Esophagus squamous epithelium (tissue), 4 donors: ENCODE measurements around the gene POU2F1.

Experiments used
- CTCF ChIP-seq, 6 experiments: fragments of 450-650 bp in 4 of 6; fragments of 200-600 bp in 2 of 6; sonication (generic) in 2 of 6; IDR thresholded peaks; one replicate each; pipeline ENCODE4 v1.5.1; 2016 to 2019; ENCODE audit warnings: antibody characterized with exemption in 6 of 6, mild to moderate bottlenecking in 4 of 6, moderate library complexity in 4 of 6
- POLR2A ChIP-seq, 4 donors: fragments of 450-650 bp; IDR thresholded peaks; one replicate each; pipeline ENCODE4 v1.6.1; 2017; ENCODE audit warnings: antibody characterized with exemption in 4 of 4, mild to moderate bottlenecking in 4 of 4, moderate library complexity in 3 of 4

DNA sequence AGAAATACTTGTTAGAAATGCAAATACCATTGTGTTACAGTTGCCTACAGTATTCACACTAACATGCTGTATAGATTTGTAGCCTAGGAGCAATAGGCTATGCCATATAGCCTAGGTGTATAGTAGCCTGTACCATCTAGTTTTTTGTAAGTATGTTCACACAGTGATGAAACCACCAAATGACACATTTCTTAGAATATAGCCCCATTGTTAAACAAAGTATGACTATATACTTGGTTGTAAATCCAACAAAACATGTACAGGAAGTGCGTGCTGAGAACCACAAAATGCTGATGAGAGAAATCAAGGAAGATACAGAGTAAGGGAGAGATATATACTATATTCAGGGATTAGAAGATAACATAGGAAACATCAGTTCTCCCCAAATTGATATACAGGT, 92.2 kb downstream of the POU2F1 start:
- TF ChIP-seq POLR2A (IDR thresholded peaks at IDR 0.05) (no peak), CTCF (IDR thresholded peaks at IDR 0.05) (no peak)
